ENCODE data around the gene EPS15. TPM values are rescaled to one million over a fixed set of nuclear protein-coding genes. Genes with fewer than 3 reads are reported as not detected.

Gene EPS15
- total and polyA plus RNA-seq, 8 donors: 13.3 to 139 (median 46.8) TPM

GRCh38 chr1:51344602-51345299, 174.3 kb downstream of the EPS15 start:
- peak overlapping the region; percentile 35 to 53 (median 42) for H3K4me3 ChIP-seq
- DNase-seq: peak; percentile 73 to 76
- intact Hi-C loops (cut with DNase I; ENCODE audit: low total_unique reads): no loop called here
- peaks cover 11 to 24% (median 17%) of the 10 kb centered on the region in 4 donors for H3K4me1 ChIP-seq
- H3K36me3 ChIP-seq: no peaks in the 10 kb centered on the region
- TF ChIP-seq POLR2A (IDR thresholded peaks at IDR 0.05): no peak
- peak in 2 of 7 experiments; percentile 21 to 45 for TF ChIP-seq CTCF (IDR thresholded peaks at IDR 0.05)
- H3K27me3 ChIP-seq: peaks cover 0 to 50% (median 16%) of the 10 kb centered on the region in 3 donors
- WGBS, 5 donors: 3 to 10% (median 3%) methylated on average over 22 to 60 of the region's 60 CpGs
- H3K27ac ChIP-seq: peak overlapping the region in 2 of 5 donors; percentile 30 to 52
- no peaks in the 10 kb centered on the region for H3K9me3 ChIP-seq

GRCh38 chr1:51344276-51344601, 174.8 kb downstream of the EPS15 start:
- no peak for TF ChIP-seq POLR2A (IDR thresholded peaks at IDR 0.05)
- no peak for TF ChIP-seq EP300 (IDR thresholded peaks at IDR 0.05)
- no peak for TF ChIP-seq CTCF (IDR thresholded peaks at IDR 0.05)
- TF ChIP-seq POLR2AphosphoS5 (IDR thresholded peaks at IDR 0.05): no peak
- Histone ChIP-seq H3K9me3 (no peaks in the 10 kb centered on the region), H3K27ac (no peak overlapping the region), H3K4me3 (peak overlapping the region; percentile 35 to 53 (median 42)), H3K36me3 (no peaks in the 10 kb centered on the region), H3K27me3 (peaks cover 0 to 51% (median 16%) of the 10 kb centered on the region in 3 donors), H3K4me1 (peaks cover 11 to 24% (median 17%) of the 10 kb centered on the region in 4 donors)
- DNase-seq: no peak
- intact Hi-C loops (cut with DNase I; ENCODE audit: low total_unique reads): no loop called here
- WGBS, 5 donors: 43 to 58% (median 55%) methylated on average over 7 of the region's 7 CpGs

- TF ChIP-seq EP300 (IDR thresholded peaks at IDR 0.05): no peak
- TF ChIP-seq CTCF (IDR thresholded peaks at IDR 0.05): no peak
- H3K4me1 ChIP-seq: peaks cover 11 to 24% (median 17%) of the 10 kb centered on the region in 4 donors
- DNase-seq: no peak
- H3K36me3 ChIP-seq: no peaks in the 10 kb centered on the region
- peaks cover 0 to 54% (median 16%) of the 10 kb centered on the region in 3 donors for H3K27me3 ChIP-seq
- WGBS, 5 donors: 93 to 97% (median 95%) methylated on average over 3 of the region's 3 CpGs
- intact Hi-C loops (cut with DNase I; ENCODE audit: low total_unique reads): no loop called here
- no peak overlapping the region for H3K4me3 ChIP-seq
- H3K9me3 ChIP-seq: no peaks in the 10 kb centered on the region
- no peak overlapping the region for H3K27ac ChIP-seq
Measured at GRCh38 chr1:51343624-51344023, 175.4 kb downstream of the EPS15 start.

- WGBS, 5 donors: 90 to 95% (median 94%) methylated on average over 5 to 9 of the region's 9 CpGs
- peaks cover 0 to 54% (median 16%) of the 10 kb centered on the region in 3 donors for H3K27me3 ChIP-seq
- DNase-seq: no peak
- H3K36me3 ChIP-seq: no peaks in the 10 kb centered on the region
- peaks cover 11 to 24% (median 17%) of the 10 kb centered on the region in 4 donors for H3K4me1 ChIP-seq
- H3K4me3 ChIP-seq: no peak overlapping the region
- H3K27ac ChIP-seq: no peak overlapping the region
- no peaks in the 10 kb centered on the region for H3K9me3 ChIP-seq
- TF ChIP-seq POLR2AphosphoS5 (IDR thresholded peaks at IDR 0.05) (no peak), CTCF (IDR thresholded peaks at IDR 0.05) (no peak), EP300 (IDR thresholded peaks at IDR 0.05) (no peak), POLR2A (IDR thresholded peaks at IDR 0.05) (no peak)
- intact Hi-C loops (cut with DNase I; ENCODE audit: low total_unique reads): no loop called here
Measured at GRCh38 chr1:51342591-51343206, 176.4 kb downstream of the EPS15 start.

All from stomach (tissue), 9 donors.